B cell (primary cell): ENCODE data around the gene CHKA.

ENCODE experiments used
- CTCF ChIP-seq: fragments of 200-600 bp; IDR thresholded peaks from one replicate; pipeline ENCODE4 v1.8.0; 2022; ENCODE audit warnings: antibody characterized with exemption, mild to moderate bottlenecking
- EZH2 ChIP-seq: IDR thresholded peaks from 2 replicates; pipeline ENCODE4 v1.6.1; 2012; ENCODE audit warnings: borderline replicate concordance, low read depth, mild to moderate bottlenecking, moderate library complexity, low read length; ENCODE audit not compliant: insufficient read depth, poor library complexity, severe bottlenecking

- no peak for TF ChIP-seq CTCF
- TF ChIP-seq EZH2: no peak
These were observed 38.5 kb upstream of the CHKA start for GRCh38 chr11:68159665-68160064.
